GM19324 (cell line): ENCODE results near the gene ADAMTS16.
"Not testable (repeated sequence)": the region's sequence is repeated elsewhere in the genome, so short reads cannot be mapped to it uniquely, and the experiment has no call there.

Experiments
- ATAC-seq: cut with Tn5 transposase; IDR thresholded peaks from one replicate; pipeline ENCODE4 v1.9.1; 2021; ENCODE audit warnings: mild to moderate bottlenecking, moderate library complexity; ENCODE audit not compliant: unreplicated experiment, low FRiP score

The ADAMTS16 gene, protein sequence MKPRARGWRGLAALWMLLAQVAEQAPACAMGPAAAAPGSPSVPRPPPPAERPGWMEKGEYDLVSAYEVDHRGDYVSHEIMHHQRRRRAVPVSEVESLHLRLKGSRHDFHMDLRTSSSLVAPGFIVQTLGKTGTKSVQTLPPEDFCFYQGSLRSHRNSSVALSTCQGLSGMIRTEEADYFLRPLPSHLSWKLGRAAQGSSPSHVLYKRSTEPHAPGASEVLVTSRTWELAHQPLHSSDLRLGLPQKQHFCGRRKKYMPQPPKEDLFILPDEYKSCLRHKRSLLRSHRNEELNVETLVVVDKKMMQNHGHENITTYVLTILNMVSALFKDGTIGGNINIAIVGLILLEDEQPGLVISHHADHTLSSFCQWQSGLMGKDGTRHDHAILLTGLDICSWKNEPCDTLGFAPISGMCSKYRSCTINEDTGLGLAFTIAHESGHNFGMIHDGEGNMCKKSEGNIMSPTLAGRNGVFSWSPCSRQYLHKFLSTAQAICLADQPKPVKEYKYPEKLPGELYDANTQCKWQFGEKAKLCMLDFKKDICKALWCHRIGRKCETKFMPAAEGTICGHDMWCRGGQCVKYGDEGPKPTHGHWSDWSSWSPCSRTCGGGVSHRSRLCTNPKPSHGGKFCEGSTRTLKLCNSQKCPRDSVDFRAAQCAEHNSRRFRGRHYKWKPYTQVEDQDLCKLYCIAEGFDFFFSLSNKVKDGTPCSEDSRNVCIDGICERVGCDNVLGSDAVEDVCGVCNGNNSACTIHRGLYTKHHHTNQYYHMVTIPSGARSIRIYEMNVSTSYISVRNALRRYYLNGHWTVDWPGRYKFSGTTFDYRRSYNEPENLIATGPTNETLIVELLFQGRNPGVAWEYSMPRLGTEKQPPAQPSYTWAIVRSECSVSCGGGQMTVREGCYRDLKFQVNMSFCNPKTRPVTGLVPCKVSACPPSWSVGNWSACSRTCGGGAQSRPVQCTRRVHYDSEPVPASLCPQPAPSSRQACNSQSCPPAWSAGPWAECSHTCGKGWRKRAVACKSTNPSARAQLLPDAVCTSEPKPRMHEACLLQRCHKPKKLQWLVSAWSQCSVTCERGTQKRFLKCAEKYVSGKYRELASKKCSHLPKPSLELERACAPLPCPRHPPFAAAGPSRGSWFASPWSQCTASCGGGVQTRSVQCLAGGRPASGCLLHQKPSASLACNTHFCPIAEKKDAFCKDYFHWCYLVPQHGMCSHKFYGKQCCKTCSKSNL

DNA sequence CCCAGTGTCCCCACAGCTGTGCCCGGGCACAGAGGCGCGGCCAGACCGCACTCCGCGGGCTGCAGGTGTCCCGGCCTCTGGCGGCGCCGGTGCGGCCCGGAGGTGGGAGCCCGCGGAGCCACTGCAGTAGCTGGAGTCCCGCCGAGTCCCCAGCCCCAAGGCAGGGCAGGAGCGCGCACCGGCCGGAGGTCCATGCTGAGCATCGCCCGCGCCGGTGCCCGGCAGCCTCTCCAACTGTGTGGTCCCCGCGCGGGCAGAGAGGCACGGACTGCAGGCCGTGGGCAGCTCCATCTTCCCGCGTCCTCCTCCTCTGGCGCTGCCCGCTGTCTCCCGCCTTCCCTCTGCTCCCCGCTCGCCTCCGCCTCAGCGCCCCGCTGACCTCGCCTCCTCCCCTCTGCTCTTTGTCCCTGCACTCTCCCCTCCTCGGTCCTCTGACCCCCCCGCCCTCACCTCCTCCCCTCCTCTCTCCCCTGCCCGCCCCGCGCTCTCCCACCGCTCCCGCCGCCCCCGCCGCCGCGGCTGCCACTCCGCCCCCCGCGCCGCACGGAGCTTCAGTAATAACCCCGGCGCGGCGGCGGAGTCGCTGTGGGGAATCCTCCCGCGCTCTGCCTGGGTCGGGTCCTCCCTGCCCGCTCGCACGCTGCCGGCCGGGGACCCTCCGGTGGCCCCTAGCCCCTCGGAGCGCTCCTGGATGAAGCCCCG lies at the start of gene ADAMTS16:
ADAMTS16 (plus strand) TSS at position 554 of the 702 bp plus-strand sequence; CDS start at position 692, 138 bp downstream.
- ATAC-seq, result no peak

DNA sequence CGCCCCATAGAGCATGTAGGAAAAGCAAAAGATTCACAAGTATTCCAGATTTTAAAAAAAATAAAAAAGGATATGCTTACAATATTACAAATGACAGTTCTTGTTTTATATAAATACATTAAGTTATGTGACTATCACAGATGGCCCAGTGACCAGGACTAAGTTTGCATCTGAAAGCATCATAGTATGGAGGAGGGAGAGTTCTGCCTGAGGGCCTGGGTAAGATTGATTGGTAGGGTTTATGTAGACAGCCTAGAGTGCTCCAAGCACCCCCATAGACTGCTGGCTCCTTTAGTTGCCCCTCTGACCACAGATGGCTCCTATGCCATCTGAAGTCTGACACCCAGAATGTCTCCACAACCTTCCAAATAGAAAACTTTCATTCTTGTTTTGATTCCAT lies 48.0 kb upstream of the ADAMTS16 start:
- no peak for ATAC-seq

DNA sequence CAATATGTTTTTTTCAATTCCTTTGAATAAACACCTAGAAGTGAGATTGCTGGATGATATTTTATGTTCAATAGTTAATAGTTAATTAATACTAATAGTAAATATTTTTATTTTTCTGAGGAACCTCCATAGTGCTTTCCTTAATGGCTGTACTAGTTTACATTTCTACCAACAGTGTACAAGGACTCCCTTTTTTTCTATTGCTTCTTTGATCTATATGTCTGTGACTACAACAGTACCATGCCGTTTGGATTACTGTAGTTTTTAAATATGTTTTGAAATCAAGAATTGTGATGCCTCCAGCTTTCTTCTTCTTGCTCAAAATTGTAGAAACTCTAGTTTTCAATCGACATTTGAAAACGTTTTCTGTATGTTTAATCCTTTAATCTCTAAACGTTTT lies 39.5 kb upstream of the ADAMTS16 start:
- ATAC-seq, result no peak

DNA sequence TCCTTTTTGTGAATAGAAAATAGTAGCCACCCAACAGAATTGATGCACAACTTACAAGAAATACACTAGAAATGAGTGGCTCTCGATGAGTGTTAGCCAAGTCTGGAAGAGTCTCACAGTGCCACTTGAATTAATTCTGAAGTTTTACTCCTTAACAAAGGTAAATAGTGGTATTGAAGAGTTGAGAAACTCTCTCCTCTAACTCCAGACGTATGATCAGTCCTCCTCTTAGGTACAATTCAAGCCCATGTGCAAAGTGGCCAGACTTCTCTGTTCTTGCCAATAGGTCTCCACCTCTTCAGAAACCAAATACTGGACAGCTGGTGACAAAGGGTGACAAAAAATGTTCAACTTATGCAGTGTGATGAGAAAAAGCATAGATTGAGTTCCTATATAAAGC lies 38.5 kb upstream of the ADAMTS16 start:
- no peak for ATAC-seq

DNA sequence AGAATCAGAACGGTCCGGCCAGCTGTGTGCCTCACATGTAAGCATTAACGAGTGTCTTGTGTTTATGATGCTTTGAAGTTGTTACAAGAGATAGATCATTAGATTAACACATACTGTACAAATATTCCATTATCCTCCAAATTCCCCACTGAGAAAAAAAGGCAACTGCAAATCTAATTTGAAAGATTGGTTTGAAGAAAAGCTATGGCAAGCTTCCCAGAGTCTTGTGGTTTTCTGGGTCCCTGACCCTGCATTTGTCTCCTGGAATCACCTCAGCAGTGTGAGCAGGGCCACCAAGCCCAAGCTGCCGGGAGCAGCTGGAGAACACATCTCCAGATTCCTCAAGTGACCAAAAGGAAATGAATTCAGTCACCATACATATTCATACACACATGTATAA lies 36.9 kb upstream of the ADAMTS16 start:
- ATAC-seq, result no peak

DNA sequence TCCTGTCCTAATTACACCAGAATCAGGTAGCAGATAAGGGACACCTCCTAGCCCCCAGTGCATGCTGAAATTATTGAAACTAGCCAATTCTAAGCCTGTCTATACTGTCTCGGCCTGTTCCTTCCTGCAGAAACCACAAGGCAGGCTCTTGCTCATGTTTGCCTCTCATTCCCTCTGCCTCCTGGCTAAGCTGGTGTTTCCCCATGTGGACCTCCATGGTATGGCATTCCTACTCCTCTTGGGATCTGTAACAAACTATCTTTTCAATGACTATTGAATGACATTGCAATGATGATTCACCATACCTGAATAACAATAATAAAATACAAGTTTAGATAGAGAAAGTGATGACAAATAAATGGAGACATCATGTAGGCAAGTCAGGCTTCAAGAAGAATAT lies 35.6 kb upstream of the ADAMTS16 start:
- ATAC-seq, result no peak

DNA sequence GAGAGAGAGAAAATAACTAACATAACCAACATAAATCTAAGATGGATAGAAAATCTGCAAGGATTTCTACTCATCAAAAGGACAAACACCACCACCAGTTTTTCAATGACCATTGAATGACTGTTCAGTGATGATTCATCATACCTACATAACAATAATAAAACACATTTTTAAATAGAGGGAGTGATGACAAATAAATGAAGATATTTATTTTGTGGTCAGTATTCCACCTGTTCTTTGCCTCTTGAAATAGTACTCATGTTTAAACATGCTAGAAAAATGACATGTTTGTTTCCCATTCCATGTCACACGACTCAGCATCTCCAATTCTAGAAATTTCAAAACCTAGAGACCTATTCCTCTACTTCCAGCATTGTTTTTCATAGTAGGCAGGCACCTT lies 34.6 kb upstream of the ADAMTS16 start:
- no peak for ATAC-seq

DNA sequence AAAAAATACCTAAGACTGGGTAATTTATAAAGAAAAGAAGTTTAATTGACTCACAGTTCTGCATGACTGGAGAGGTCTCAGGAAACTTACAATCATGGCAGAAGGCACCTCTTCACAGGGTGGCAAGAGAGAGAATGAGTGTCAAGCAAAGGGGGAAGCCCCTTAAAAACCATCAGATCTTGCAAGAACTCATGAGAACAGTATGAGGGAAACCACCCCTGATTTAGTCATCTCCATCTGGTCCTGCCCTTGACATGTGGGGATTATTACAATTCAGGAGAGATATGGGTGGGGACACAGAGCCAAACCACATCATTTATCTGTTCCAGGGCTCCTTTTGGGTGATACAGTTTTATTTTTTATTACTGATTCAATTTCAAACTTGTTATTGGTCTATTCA lies 23.2 kb upstream of the ADAMTS16 start:
- ATAC-seq, result no peak

DNA sequence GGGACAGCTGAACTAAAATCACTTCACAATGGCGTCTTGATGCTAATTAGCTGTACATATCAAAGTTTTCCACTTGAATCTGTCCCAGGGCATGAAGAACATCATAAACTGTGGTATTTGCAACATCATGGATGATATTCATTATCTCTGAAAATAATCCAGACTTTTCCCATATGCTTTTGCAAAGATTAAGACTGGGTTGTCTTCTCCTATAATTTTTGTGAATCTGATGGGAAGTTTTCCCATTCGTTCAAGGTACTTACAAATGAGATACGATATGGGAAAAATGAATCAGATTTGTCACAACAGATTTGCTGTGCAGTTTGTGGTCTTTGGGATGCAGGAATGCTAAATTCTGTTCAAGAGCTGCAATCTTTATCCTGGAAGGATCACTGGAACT lies 17.4 kb upstream of the ADAMTS16 start:
- ATAC-seq, result no peak

DNA sequence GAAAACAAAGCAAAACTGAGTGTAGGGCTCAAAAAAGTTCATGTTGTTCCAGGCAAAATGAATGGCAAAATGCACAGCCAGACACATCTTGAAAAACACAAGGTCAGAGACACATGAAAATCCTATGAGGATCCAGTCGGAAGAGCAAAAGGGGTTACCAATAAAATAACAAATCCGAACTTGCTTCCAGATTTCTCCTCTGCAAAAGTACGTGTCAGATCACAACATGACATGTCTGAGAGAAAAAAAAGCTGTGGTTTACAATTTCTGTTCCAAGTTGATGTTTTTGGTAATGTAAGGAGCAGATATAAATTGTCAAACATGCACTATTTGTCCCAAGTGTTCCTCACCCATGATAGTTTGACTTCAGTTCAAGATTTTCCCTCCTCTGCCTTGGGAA lies 15.9 kb upstream of the ADAMTS16 start:
- no peak for ATAC-seq

DNA sequence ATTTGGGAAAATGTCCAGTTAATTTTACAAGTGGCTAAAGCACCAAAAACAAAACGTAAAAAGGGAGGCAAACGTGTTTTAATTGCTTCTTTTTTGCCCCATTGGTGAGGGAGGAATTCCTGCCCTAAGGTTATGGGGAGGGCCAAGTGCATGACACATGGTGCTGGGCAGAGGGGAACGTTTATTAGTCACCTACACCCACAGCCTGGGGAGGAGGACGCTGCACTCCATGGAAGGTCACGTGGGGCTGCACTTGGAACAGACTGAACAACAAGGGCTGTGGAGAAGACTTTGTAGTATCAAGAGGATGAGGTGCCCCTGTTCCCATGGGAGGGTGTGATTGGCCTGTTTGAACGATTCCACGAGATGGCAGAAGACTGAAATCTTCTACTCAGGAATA lies 13.7 kb upstream of the ADAMTS16 start:
- ATAC-seq, result no peak

DNA sequence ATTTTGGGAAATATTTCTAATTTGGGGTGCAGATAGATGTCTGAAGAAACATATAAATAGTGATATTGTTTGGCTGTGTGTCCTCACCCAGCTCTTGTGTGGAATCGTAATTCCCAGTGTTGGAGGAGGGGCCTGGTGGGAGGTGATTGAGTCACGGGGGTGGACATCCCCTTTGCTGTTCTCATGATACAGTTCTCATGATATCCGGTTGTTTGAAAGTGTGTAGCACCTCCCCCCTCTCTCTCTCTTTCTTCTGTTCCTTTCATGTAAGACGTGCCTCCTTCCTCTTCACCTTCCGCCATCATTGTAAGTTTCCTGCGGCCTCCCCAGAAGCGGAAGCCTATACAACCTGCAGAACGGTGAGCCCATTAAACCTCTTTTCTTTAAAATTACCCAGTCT lies 11.4 kb upstream of the ADAMTS16 start:
- no peak for ATAC-seq

DNA sequence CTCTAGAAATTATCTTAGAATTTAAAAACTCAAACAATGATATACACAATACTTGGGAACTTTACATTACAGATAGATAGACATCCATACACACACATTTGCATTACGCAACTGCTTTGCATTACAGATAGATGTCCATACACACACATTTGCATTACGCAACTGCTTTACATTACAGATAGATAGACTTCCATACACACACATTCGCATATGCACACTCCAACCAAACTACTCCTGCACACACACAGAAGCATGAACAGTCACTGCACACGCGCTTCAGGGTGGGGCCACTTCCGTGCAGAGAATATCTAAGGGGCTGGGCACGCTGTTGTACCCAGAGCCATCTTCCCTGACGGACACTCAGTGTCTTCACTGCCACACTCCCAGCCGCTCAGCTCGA lies 7.9 kb upstream of the ADAMTS16 start:
- ATAC-seq, result no peak

DNA sequence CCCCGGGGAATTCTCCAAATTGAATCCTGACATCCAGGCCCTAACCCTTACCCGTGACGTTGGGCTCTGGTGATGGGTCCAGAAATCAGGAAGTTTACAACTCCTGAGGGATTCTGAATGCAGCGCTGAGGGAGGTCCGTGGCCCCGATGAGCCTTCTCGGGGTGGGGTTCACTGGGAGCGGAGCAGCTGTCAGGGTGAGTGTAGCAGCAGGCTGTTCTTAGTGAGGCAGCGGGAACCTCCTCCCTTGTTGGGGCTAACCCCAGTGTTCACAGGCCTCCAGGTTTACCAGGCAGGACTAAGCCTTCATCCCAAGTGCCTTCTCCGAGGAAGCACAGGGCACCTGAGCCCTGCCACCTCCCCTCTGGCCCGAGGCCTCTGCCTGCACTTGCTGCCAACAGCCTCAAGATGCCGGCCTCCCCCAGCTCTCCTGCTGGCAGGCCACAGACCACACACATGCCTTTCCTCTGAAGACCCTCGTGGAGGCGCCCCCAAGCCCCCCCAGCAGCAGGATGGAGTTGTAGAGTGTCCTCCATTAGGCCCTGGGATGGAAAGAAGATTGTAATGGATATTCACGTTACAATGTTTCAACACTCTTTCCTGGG lies 7.3 kb upstream of the ADAMTS16 start:
- no peak for ATAC-seq

DNA sequence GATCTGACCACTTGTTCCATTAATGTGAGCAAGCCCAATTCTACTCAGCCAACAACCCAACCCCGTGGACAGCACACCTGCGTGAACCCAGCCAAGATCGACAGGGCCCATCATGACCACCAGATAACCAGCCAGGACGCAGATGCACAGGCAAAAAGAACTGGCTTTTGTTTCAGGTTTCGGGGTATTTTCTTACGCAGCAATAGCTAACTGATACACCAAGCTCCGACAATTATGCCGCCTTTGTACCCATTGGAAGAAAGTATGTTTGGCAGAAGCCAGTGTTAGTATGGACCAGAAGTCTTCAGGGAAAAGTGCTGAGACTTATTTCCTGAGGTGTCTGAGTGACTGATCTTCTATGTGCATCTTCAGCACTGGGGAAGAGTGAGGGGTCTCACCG lies 6.0 kb upstream of the ADAMTS16 start:
- no peak for ATAC-seq

DNA sequence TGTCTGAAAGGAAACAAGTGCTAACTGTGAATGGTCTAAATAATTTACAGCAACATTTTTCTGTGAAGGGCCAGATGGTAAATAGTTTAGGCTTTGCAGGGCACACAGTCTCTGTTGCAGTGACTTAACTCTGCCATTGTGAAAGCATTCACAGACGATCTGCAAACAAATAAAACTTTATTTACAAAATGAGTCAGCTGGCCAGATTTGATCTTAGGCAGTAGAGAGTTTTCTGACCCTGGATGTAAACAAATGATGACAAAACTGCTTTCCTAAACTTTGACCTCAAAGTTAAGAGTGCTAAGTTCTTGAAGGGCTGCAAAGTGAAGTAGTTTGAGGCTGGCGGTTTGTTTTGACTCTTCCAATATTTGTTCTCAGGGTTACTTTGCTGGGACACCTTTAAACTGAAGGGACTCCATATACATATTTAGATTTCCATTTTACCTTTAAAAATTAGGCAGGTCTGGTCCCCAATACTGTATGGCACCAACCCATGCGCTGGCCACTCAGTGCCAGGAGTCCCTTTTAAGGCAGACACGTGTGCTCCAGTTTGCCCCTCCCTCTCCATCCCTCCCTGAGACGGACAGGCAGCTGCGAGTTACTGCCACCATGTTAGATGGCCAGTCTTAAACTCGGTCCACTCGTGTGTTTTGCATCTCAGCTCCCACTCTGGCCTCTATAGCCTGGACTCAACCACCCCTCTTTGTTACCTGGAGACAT lies 4.0 kb upstream of the ADAMTS16 start:
- no peak for ATAC-seq

DNA sequence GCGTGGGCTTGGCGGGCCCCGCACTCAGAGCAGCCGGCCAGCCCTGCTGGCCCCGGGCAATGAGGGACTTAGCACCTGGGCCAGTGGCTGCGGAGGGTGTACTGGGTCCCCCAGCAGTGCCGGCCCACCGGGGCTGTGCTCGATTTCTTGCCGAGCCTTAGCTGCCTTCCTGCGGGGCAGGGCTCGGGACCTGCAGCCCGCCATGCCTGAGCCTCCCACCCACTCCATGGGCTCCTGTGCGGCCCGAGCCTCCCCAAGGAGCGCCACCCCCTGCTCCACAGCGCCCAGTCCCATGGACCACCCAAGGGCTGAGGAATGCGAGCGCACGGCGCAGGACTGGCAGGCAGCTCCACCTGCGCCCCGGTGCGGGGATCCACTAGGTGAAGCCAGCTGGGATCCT lies 2.3 kb upstream of the ADAMTS16 start:
- not testable (repeated sequence) for ATAC-seq

DNA sequence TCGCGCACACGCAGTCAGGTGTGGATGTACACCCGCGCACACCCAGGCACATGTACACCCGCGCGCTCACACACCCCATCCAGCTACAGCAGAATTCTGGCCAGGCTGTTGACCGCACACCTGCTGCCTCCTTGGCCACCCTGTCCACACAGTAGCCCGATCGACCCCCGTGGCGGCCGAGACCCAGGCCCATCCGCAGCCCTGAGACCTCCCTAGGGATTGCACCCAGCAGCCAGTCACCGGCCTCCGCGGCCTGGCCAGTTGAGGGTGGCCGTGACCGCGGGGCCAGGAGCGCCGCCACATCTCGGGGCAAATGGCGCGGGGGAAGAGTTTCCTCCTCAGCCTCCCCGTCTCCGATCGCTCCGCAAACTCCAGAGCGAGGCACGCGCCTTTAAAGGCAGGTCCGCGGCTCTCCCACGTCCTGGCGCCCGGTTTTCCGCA lies 774 bp upstream of the ADAMTS16 start:
- no peak for ATAC-seq
